Activated T-cell treated with anti-CD3 and anti-CD28 coated beads, Interleukin-2, amount 50 U/mL, for 1 hour (primary cell): ENCODE data around the gene TTC24.
"Not testable (repeated sequence)": the region's sequence is repeated elsewhere in the genome, so short reads cannot be mapped to it uniquely, and the experiment has no call there.

ENCODE experiments used
- DNase-seq: peaks from one replicate; pipeline ENCODE4 v3.0.0-alpha.2; 2020

Gene TTC24

GRCh38 chr1:156590326-156591180 lies 11.0 kb downstream of the TTC24 start:
- DNase-seq = no peak

- DNase-seq = no peak
Measured at GRCh38 chr1:156591181-156591431, 11.6 kb downstream of the TTC24 start.

DNA sequence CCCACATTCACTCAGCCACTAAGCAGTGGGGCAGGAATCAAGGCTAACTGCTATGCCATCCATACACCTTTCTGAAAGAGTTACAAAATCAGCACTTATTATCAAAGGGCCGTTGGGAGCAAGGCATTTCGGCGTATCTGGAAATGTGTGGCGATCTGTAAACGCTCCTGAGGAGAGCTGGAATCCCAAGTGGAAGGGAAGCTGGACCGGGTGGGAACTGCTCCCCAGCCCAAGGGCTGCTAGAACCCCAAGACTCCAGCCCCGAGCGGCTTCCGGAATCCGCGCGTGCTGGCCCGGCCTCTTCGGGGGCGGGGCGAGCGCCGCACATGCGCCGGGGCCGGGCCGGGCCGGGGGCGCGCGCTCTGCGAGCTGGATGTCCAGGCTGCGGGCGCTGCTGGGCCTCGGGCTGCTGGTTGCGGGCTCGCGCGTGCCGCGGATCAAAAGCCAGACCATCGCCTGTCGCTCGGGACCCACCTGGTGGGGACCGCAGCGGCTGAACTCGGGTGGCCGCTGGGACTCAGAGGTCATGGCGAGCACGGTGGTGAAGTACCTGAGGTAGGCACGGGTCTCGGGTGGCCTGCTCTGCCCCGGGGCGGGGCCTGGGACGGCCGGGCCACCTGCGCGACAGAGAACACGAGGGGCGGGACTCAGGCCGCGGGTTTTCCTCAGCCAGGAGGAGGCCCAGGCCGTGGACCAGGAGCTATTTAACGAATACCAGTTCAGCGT lies 12.1 kb downstream of the TTC24 start, which contains the start of gene NAXE:
Gene NAXE (plus strand): TSS at position 345 of the 726 bp plus-strand sequence. CDS start 29 bp downstream, at position 374.
- DNase-seq = peak; percentile 78

GRCh38 chr1:156592158-156592909 lies 12.8 kb downstream of the TTC24 start:
- DNase-seq = no peak

DNA sequence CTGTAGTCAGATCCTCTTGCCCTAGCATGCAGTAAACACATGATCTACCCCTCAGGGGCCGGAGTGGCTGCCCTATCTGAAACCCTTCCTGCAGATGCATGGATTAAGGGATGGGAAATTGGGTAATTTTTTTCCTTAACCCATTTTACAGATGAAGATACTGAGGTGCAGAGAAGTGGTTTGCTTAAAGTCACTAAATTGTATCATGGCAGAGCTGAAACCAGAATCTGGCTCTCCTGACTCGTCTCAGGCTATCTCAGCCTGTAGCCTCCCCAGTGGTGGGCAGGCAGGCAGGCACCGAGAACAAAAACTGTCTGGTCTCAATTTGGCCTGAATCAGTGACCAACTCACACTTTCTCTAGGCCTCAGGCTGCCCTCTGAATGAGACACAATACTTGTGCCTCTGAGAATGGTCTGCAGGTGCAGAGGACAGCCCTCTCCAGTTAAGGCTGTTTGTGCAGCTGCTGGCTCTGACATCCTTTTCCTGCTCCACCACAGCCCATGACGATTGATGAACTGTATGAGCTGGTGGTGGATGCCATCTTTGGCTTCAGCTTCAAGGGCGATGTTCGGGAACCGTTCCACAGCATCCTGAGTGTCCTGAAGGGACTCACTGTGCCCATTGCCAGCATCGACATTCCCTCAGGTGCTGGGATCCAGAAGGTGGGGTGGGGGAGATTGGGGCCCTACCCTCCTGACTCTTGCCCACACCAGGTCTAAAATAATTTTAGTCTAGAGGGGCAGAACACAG lies 13.6 kb downstream of the TTC24 start:
- DNase-seq = no peak

DNA sequence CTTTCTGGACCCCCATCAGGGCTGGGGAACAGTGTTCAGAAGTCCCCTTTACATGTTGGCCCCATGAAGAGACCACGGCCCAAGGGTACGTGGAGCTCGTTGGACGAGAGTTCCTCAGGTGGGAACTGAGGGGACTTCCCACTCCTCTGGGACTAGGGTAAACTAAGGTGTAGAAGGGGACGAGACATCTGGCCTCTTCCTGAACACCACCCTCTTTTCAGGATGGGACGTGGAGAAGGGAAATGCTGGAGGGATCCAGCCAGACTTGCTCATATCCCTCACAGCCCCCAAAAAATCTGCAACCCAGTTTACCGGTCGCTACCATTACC lies 14.1 kb downstream of the TTC24 start:
- DNase-seq = no peak

GRCh38 chr1:156594190-156594589 lies 14.7 kb downstream of the TTC24 start:
- no peak for DNase-seq

GRCh38 chr1:156595016-156595415 lies 15.5 kb downstream of the TTC24 start:
- no peak for DNase-seq

GRCh38 chr1:156596426-156596825 lies 16.9 kb downstream of the TTC24 start:
- DNase-seq = no peak

DNA sequence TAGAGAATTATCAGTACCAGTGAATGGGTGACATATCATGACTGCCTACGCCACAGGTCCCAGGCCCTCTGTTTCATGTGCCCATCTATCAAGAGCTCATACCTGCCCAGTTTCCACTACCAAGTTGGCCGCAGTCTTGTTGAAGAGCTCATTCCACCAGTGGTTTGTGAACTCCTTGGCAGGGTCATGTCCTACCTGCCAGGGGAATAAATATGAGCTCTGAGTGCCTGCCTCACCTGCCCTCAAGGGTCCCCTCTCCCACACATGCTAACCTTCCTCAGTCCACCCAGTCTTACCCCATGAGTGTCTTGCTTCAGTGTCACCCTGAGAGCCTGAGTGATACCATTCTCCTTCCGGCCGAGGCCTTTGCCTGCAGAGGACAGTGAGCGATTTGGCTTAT lies 18.6 kb downstream of the TTC24 start:
- DNase-seq = no peak

DNA sequence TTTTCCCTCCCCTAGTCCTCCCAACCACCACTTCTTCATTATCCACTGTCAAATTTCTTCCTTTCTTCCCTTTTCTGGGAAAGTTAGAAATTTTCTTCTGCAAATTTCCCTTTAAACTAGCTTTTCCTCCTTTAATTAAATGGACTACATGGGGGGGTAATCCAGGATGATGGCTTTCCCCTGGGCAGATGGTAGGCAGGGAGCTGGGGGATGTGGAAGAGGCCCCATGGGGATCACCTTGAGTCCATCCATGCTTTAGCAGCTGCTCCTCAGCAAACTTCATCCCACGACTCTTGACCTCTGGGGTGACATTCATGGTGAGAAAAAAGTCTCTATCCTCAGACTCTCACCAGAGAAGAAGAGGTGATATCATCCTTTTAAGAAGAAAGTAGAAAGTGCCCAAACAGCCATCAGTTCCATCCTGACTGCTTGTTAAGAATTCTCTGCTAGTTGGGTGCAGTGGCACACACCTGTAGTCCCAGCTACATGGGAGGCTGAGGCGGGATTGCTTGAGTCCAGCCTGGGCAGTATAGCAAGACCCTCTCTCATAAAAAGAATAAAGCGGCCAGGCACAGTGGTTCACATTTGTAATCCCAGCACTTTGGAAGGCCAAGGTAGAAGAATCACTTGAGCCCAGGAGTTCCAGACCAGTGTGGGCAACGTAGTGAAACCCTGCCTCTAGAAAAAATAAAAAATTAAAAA lies 19.4 kb downstream of the TTC24 start:
- DNase-seq = no peak

- DNase-seq = no peak
Measured at GRCh38 chr1:156599811-156600210, 20.3 kb downstream of the TTC24 start.

- no peak for DNase-seq
Measured at GRCh38 chr1:156600733-156601121, 21.2 kb downstream of the TTC24 start.

DNA sequence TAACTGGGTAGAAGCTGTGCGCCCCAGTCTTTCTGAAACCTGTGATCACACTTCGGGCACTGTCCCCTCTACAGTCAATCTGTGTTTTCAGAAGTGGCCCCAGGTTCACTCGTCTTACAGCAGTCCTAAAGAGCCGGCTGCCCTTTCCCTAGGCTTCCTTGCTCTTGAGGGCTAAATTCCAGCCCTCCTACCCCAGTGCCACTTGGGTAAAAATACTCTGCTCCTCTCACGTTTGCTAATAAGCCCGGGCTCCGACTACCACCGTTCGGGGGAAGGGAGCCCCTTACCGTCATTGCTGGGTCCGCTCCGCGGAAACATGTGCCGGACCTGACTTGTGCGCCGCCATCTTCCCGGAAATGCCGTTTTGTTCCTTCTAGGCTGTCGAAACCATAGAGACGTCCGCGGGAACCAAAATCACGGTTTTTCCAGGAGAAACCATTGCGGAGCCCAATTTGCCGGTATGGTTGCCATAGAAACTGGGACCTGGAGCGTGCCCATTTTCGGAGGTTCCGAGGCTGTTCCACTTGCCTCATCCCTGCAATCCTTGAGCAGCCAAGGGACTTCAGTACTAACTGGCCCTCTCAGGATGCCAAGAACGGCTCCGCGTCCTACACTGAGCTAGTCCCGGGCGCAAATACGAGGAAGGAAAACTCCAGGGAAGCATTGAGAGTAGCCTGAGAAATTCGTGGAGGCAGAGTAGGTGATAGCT lies 21.8 kb downstream of the TTC24 start, which contains the start of gene GPATCH4:
Gene GPATCH4 (minus strand): TSS at position 358 of the 709 bp plus-strand sequence.
- DNase-seq = peak; percentile 75

GRCh38 chr1:156601892-156602291 lies 22.4 kb downstream of the TTC24 start:
- DNase-seq = no peak

GRCh38 chr1:156602557-156602993 lies 23.1 kb downstream of the TTC24 start:
- no peak for DNase-seq

DNA sequence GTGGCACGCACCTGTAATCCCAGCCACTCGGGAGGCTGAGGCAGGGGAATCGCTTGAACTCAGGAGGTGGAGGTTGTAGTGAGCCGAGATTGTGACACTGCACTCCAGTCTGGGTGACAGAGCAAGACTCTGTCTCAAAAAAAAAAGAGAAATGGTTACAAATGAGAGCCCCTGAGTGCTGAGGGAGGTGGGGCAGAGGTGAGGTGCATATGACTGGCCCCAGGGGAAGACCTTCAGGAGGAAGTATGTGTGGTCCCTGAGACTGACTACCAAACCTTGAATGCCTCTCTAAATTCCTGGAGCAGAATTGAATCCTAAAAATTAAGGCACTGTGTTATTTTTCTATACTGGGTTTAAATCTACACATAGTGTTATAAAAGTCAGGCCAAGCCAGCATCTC lies 27.8 kb downstream of the TTC24 start:
- DNase-seq = not testable (repeated sequence)

DNA sequence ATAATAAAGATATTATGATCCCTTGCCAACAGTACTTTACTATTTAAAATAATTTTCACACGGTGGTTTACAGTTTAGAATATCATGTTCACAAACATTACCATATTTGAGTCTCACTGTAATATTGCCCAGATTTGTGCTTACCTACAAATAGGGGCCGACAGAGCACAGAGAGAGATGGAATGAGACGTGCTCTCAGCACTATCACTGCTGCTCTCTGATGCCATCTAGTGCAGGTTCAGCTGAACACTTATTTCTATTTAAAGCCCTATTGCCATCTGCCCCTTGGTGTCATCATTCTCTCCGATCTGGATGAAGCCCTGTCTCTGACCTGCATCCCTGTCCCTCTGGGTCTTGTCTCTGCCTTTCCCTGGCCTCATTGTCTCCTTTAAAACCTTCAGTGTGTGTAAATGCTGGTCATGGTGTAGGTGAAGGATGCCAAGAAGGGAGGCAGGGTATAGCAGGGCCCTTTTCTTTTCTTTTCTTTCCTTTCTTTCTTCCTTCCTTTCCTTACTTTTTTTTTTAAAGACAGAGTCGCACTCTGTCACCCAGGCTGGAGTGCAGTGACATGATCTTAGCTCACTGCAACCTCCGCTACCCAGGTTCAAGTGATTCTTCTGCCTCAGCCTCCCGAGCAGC lies 28.6 kb downstream of the TTC24 start:
- peak; percentile 44 for DNase-seq

DNA sequence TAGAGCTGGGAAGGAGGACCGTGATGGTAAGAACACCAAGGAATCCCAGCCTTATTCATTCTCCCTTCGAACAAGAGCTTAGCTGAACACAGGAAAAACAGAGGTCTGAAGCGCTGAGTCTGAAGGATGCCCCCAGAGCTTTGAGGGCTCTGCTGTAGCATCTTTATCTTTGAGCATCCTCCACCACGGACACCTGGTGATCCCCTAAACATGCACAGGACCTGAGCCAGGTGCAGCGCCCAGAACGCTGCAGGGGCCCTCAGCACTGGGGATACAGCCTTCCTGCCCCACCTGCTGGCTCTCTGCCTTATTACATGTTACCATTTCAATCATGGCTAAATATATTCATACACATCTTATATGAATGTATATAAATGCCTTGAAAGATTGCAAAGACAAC lies 29.5 kb downstream of the TTC24 start:
- peak; percentile 62 for DNase-seq

- not testable (repeated sequence) for DNase-seq
Measured at GRCh38 chr1:156610072-156610471, 30.5 kb downstream of the TTC24 start.

DNA sequence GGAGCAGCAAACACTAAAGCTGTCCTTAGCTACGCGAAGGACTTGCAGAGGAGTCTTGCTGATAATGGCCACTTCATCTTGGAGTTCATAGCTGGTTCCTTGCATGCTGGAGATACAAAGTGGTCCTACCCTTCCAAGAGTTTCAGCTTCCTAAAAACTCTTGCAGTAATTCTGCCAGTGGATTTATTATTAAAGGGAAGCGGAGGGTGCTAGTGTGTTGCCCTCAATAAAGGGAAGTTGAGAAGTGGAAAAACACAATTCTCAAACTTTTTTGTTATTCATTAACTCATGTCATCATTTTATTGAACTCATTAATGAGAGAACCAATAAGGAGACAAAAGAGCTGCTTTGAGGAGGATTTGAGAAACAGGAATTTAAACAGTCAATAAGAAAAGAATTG lies 33.1 kb downstream of the TTC24 start:
- no peak for DNase-seq
